ENCODE measurements around the gene TCP1. TPM values are rescaled to one million over a fixed set of nuclear protein-coding genes. Genes with fewer than 3 reads are reported as not detected.

Gene TCP1
- total RNA-seq, 1 experiment from 2014 or later = 412 TPM

DNA sequence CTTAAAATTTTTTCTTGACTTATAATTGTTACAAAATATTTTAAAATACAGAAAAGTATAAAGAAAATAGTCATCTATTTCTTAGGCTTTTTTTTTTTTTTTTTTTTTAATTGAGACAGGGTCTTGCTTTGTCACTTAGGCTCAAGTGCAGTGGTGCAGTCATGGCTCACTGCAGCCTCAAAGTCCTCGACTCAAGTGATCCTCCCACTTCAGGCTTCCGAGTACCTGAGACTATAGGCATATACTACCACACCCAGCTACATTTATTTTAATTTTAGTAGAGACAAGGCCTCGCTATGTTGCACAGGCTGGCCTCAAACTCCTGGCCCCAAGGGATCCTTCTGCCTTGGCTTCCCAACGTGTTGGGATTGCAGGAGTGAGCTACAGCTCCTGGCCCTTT, 32.9 kb downstream of the TCP1 start:
- no peak overlapping the region for H4K5ac ChIP-seq (ENCODE audit: insufficient read length, low read depth, low read length)
- no peak overlapping the region for H3K9ac ChIP-seq (ENCODE audit: extremely low read depth, insufficient read length, low read length)
- H3K4me3 Mint-ChIP-seq = no peak overlapping the region
- H3K79me2 ChIP-seq (ENCODE audit: insufficient read depth, low read length) = no peaks in the 10 kb centered on the region
- peaks cover 36 to 69% (median 68%) of the 10 kb centered on the region in 3 experiments for H3K36me3 Mint-ChIP-seq (ENCODE audit: insufficient read depth in 1 of 3, low read depth in 3 of 3)
- H3K18ac ChIP-seq (ENCODE audit: insufficient read length, low read depth, low read length) = no peak overlapping the region
- H3K27me3 Mint-ChIP-seq (ENCODE audit: low read depth) = no peaks in the 10 kb centered on the region
- no peaks in the 10 kb centered on the region for H3K79me1 ChIP-seq (ENCODE audit: insufficient read depth, low read depth, low read length, poor library complexity, severe bottlenecking)
- H2BK5ac ChIP-seq (ENCODE audit: insufficient read length, low read length) = no peak overlapping the region
- DNase-seq = no peak
- H3K23me2 ChIP-seq (ENCODE audit: insufficient read length, low read depth, low read length, poor library complexity, severe bottlenecking) = peaks cover 6% of the 10 kb centered on the region
- no peak overlapping the region for H3T11ph ChIP-seq (ENCODE audit: low read length)
- H3K9me3 Mint-ChIP-seq = no peaks in the 10 kb centered on the region
- H3K4me2 ChIP-seq (ENCODE audit: insufficient read depth, insufficient read length, low read length) = no peak overlapping the region
- no peak overlapping the region for H3K23ac ChIP-seq (ENCODE audit: insufficient read length, low read depth, low read length)
- no peaks in the 10 kb centered on the region; the same call in 1 of the 2 replicates for H3K4me1 ChIP-seq (ENCODE audit: insufficient read depth, low read length)
- H3K27me3 ChIP-seq (ENCODE audit: insufficient read depth, low read length) = no peaks in the 10 kb centered on the region
- H4K20me1 ChIP-seq (ENCODE audit: control insufficient read depth, insufficient read depth, insufficient read length) = no peaks in the 10 kb centered on the region
- no peak overlapping the region for H2BK120ac ChIP-seq (ENCODE audit: low read depth, low read length, poor library complexity, severe bottlenecking)
- no peak overlapping the region for H3K56ac ChIP-seq (ENCODE audit: insufficient read length, low read depth, low read length)
- H3K4me1 Mint-ChIP-seq = peaks cover 22 to 27% of the 10 kb centered on the region in 2 experiments
- H2BK20ac ChIP-seq (ENCODE audit: low read depth, low read length, poor library complexity, severe bottlenecking) = no peak overlapping the region
- H2AFZ ChIP-seq (ENCODE audit: low read length) = no peak overlapping the region
- no peak overlapping the region for H3K4ac ChIP-seq (ENCODE audit: low read depth, low read length)
- no peak overlapping the region for H2BK12ac ChIP-seq (ENCODE audit: insufficient read length, low read depth, low read length)
- no peak overlapping the region for H2BK15ac ChIP-seq (ENCODE audit: low read depth, low read length)
- WGBS (ENCODE audit: extremely low coverage, insufficient read length, low lambda C conversion rate) = no CpG with 5 or more reads among the region's 4 CpGs
- no peak overlapping the region for H2AK5ac ChIP-seq (ENCODE audit: insufficient read length, low read length)
- no peak overlapping the region; a peak in 1 of 7 replicates for H3K27ac Mint-ChIP-seq
- H4K8ac ChIP-seq (replicated peaks; ENCODE audit: insufficient read length, low read depth, low read length) = no peak overlapping the region
- H3K14ac ChIP-seq (ENCODE audit: insufficient read depth, low read length) = no peak overlapping the region
- TF ChIP-seq, protein P1, sequence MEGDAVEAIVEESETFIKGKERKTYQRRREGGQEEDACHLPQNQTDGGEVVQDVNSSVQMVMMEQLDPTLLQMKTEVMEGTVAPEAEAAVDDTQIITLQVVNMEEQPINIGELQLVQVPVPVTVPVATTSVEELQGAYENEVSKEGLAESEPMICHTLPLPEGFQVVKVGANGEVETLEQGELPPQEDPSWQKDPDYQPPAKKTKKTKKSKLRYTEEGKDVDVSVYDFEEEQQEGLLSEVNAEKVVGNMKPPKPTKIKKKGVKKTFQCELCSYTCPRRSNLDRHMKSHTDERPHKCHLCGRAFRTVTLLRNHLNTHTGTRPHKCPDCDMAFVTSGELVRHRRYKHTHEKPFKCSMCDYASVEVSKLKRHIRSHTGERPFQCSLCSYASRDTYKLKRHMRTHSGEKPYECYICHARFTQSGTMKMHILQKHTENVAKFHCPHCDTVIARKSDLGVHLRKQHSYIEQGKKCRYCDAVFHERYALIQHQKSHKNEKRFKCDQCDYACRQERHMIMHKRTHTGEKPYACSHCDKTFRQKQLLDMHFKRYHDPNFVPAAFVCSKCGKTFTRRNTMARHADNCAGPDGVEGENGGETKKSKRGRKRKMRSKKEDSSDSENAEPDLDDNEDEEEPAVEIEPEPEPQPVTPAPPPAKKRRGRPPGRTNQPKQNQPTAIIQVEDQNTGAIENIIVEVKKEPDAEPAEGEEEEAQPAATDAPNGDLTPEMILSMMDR (conservative IDR thresholded peaks at IDR 0.05) = no peak
- H3K27ac ChIP-seq (ENCODE audit: insufficient read length, low read depth, low read length) = no peak overlapping the region
- no peaks in the 10 kb centered on the region for H3K9me3 ChIP-seq (ENCODE audit: control insufficient read depth, low read depth, low read length)
- H4K91ac ChIP-seq (ENCODE audit: insufficient read length, low read depth, low read length) = no peak overlapping the region

Measured in H9 (cell line).